ENCODE data around the gene GAST.

The GAST gene

DNA sequence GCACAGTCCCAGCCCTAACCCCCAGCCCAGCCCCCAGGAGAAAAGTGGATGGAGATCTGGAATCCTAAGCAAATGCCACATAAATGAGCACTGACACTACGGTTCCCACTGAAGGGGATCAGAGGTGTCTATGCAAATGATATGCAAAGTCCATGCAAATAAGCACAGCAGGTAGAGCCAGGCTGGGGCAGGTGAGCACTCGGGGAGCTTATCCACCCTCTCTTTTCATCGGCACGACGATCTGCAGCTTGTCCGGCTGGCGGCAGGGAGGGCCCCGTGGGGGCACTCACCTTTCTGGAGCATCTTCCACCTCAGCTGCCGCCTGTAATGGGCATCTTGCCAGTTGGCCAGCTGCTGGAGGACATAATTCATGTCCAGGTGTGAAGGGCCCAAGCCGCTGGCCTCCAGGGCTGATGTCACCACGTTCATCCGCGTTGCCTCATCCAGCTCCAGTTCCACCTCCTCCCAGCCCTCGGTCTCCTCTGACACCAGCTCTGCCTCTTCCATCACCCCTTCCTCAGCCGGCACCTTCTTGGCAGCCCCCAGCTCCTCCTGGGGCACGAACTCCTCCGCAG lies 12.4 kb downstream of the GAST start:
- Histone ChIP-seq H2AFZ (ENCODE audit: low read length) (no peak overlapping the region), H2BK5ac (ENCODE audit: low read length) (peak overlapping the region; percentile 57), H3K14ac (ENCODE audit: low read length) (no peak overlapping the region), H3K36me3 (replicated peaks in 1 of 2; ENCODE audit: control insufficient read depth in 2 of 2, insufficient read depth in 2 of 2, low read length in 2 of 2) (no peaks in the 10 kb centered on the region), H3K4me2 (ENCODE audit: insufficient read depth, low read length, poor library complexity, severe bottlenecking) (no peak overlapping the region), H2BK15ac (ENCODE audit: low read length) (no peak overlapping the region), H3K4me1 (ENCODE audit: control insufficient read depth in 2 of 2, insufficient read depth in 1 of 2, low read depth in 1 of 2, low read length in 2 of 2) (no peaks in the 10 kb centered on the region), H3K4me3 (ENCODE audit: low read length in 2 of 2) (no peak overlapping the region), H2BK120ac (ENCODE audit: low read depth, low read length) (no peak overlapping the region), H3K27ac (replicated peaks; ENCODE audit: low read length) (no peak overlapping the region), H3K79me1 (ENCODE audit: low read depth, low read length) (no peaks in the 10 kb centered on the region), H4K91ac (ENCODE audit: low read depth, low read length, poor library complexity) (no peak overlapping the region), H3K9me3 (replicated peaks in 1 of 2; ENCODE audit: control insufficient read depth in 2 of 2, insufficient read depth in 1 of 2, low read depth in 1 of 2, low read length in 2 of 2) (no peaks in the 10 kb centered on the region), H3K4ac (ENCODE audit: low read length) (no peak overlapping the region), H3K9ac (ENCODE audit: low read depth, low read length, poor library complexity) (peak overlapping the region; percentile 5), H3K23ac (ENCODE audit: low read depth, low read length, poor library complexity) (no peak overlapping the region), H3K27me3 (ENCODE audit: control insufficient read depth in 3 of 3, insufficient read depth in 3 of 3, low read depth in 1 of 3, low read length in 3 of 3) (no peaks in the 10 kb centered on the region), H2BK12ac (ENCODE audit: low read length) (no peak overlapping the region), H3K18ac (ENCODE audit: low read length) (no peak overlapping the region), H2AK5ac (ENCODE audit: low read depth, low read length) (no peak overlapping the region), H4K8ac (ENCODE audit: low read depth, low read length) (no peak overlapping the region)
- no peak for DNase-seq (ENCODE audit: low spot score)
- WGBS, 2 donors (ENCODE audit: extremely low coverage in 2 of 2, insufficient read length in 2 of 2, insufficient replicate concordance in 1 of 2) = no CpG with 5 or more reads among the region's 17 CpGs

DNA sequence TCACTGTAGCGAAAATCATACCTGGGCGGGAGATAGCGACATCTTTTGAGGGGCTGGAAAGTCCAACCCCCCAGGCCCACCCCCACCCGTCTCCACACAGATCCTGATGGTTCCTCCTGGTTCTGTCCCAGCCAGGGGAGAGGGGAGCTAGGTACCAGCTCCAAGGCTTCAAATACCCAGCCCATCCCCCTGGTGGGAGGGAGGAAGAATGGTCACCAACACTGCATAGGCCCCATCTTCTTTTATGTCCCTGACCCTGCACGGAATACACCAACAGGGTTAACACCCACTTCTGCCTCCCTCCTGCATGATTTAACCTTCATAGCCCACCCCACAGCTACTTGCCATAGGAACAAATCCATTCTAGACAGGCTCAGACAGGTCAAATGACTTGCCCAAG lies 13.0 kb downstream of the GAST start:
- H3K79me1 ChIP-seq (ENCODE audit: low read depth, low read length) = no peaks in the 10 kb centered on the region
- no peak overlapping the region for H3K18ac ChIP-seq (ENCODE audit: low read length)
- no peak overlapping the region for H3K4ac ChIP-seq (ENCODE audit: low read length)
- H3K27ac ChIP-seq (replicated peaks; ENCODE audit: low read length) = no peak overlapping the region
- WGBS, 2 donors (ENCODE audit: extremely low coverage in 2 of 2, insufficient read length in 2 of 2, insufficient replicate concordance in 1 of 2) = no CpG with 5 or more reads among the region's 5 CpGs
- H4K8ac ChIP-seq (ENCODE audit: low read depth, low read length) = no peak overlapping the region
- DNase-seq (ENCODE audit: low spot score) = no peak
- no peaks in the 10 kb centered on the region for H3K27me3 ChIP-seq (ENCODE audit: control insufficient read depth in 3 of 3, insufficient read depth in 3 of 3, low read depth in 1 of 3, low read length in 3 of 3)
- H2AFZ ChIP-seq (ENCODE audit: low read length) = no peak overlapping the region
- H3K4me2 ChIP-seq (ENCODE audit: insufficient read depth, low read length, poor library complexity, severe bottlenecking) = no peak overlapping the region
- no peak overlapping the region for H3K9ac ChIP-seq (ENCODE audit: low read depth, low read length, poor library complexity)
- no peak overlapping the region for H2BK15ac ChIP-seq (ENCODE audit: low read length)
- H3K23ac ChIP-seq (ENCODE audit: low read depth, low read length, poor library complexity) = no peak overlapping the region
- no peak overlapping the region for H3K4me3 ChIP-seq (ENCODE audit: low read length in 2 of 2)
- no peaks in the 10 kb centered on the region for H3K36me3 ChIP-seq (replicated peaks in 1 of 2; ENCODE audit: control insufficient read depth in 2 of 2, insufficient read depth in 2 of 2, low read length in 2 of 2)
- no peak overlapping the region for H4K91ac ChIP-seq (ENCODE audit: low read depth, low read length, poor library complexity)
- no peaks in the 10 kb centered on the region for H3K9me3 ChIP-seq (replicated peaks in 1 of 2; ENCODE audit: control insufficient read depth in 2 of 2, insufficient read depth in 1 of 2, low read depth in 1 of 2, low read length in 2 of 2)
- no peaks in the 10 kb centered on the region for H3K4me1 ChIP-seq (ENCODE audit: control insufficient read depth in 2 of 2, insufficient read depth in 1 of 2, low read depth in 1 of 2, low read length in 2 of 2)
- no peak overlapping the region for H2BK120ac ChIP-seq (ENCODE audit: low read depth, low read length)
- H2AK5ac ChIP-seq (ENCODE audit: low read depth, low read length) = no peak overlapping the region
- H2BK12ac ChIP-seq (ENCODE audit: low read length) = no peak overlapping the region
- no peak overlapping the region for H2BK5ac ChIP-seq (ENCODE audit: low read length)
- no peak overlapping the region for H3K14ac ChIP-seq (ENCODE audit: low read length)

DNA sequence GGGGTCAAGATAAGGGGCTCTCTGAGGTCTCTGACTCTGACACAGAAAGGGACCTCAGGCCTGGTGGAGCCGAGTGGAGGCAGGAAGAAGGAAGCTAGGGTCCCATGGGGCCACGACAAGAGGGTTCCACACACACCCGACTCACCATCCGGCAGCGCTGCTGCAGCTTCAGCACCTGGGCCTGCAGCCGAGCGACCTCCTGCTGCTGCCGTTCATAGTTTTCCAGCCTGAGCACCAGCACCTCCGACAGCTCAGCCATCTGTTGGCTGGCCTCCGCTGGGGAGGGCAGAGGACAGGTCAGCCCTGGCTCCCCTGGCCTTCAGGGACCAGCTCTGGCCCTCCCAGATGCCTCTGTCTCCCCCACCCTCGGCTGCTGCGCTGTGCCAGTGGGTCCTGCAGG lies 15.9 kb downstream of the GAST start:
- Histone ChIP-seq H3K18ac (ENCODE audit: low read length) (peak overlapping the region; percentile 20), H3K4ac (ENCODE audit: low read length) (no peak overlapping the region), H2BK15ac (ENCODE audit: low read length) (no peak overlapping the region), H2AK5ac (ENCODE audit: low read depth, low read length) (peak overlapping the region; percentile 91), H3K36me3 (replicated peaks in 1 of 2; ENCODE audit: control insufficient read depth in 2 of 2, insufficient read depth in 2 of 2, low read length in 2 of 2) (no peaks in the 10 kb centered on the region), H4K8ac (ENCODE audit: low read depth, low read length) (no peak overlapping the region), H3K9ac (ENCODE audit: low read depth, low read length, poor library complexity) (no peak overlapping the region), H3K4me3 (ENCODE audit: low read length in 2 of 2) (peak overlapping the region in 1 of 2 donors; percentile 60), H3K23ac (ENCODE audit: low read depth, low read length, poor library complexity) (no peak overlapping the region), H3K4me1 (ENCODE audit: control insufficient read depth in 2 of 2, insufficient read depth in 1 of 2, low read depth in 1 of 2, low read length in 2 of 2) (no peaks in the 10 kb centered on the region), H2BK12ac (ENCODE audit: low read length) (no peak overlapping the region), H3K79me1 (ENCODE audit: low read depth, low read length) (no peaks in the 10 kb centered on the region), H3K9me3 (replicated peaks in 1 of 2; ENCODE audit: control insufficient read depth in 2 of 2, insufficient read depth in 1 of 2, low read depth in 1 of 2, low read length in 2 of 2) (no peaks in the 10 kb centered on the region), H3K14ac (ENCODE audit: low read length) (peak overlapping the region; percentile 4), H2BK5ac (ENCODE audit: low read length) (no peak overlapping the region), H3K4me2 (ENCODE audit: insufficient read depth, low read length, poor library complexity, severe bottlenecking) (no peak overlapping the region), H3K27ac (replicated peaks; ENCODE audit: low read length) (no peak overlapping the region), H3K27me3 (ENCODE audit: control insufficient read depth in 3 of 3, insufficient read depth in 3 of 3, low read depth in 1 of 3, low read length in 3 of 3) (peaks cover 0 to 10% (median 0%) of the 10 kb centered on the region in 3 experiments), H2AFZ (ENCODE audit: low read length) (no peak overlapping the region), H2BK120ac (ENCODE audit: low read depth, low read length) (no peak overlapping the region), H4K91ac (ENCODE audit: low read depth, low read length, poor library complexity) (no peak overlapping the region)
- no CpG with 5 or more reads among the region's 12 CpGs for WGBS, 2 donors (ENCODE audit: extremely low coverage in 2 of 2, insufficient read length in 2 of 2, insufficient replicate concordance in 1 of 2)
- DNase-seq (ENCODE audit: low spot score) = no peak

DNA sequence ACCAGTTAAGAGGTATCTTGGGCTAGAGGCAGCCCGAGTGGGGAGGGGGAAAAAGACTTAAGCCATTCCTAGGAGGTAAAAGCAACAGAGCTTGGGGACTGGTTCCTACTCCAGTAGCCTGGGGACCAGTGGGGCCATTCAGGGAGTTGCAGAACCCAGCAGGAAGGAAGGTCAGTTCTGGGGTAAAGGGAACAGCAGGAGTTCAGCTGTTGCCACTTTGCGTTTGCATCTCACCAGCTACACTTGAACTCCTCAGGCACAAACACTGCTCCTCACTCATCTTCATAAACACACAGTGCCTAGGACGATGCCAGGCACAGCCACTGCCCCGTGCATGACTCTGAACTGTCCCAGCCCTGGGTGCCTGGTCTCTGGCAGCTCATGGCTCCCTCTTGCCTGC lies 18.3 kb downstream of the GAST start:
- no CpG with 5 or more reads among the region's 4 CpGs for WGBS, 2 donors (ENCODE audit: extremely low coverage in 2 of 2, insufficient read length in 2 of 2, insufficient replicate concordance in 1 of 2)
- Histone ChIP-seq H3K27me3 (ENCODE audit: control insufficient read depth in 3 of 3, insufficient read depth in 3 of 3, low read depth in 1 of 3, low read length in 3 of 3) (peaks cover 3 to 29% (median 13%) of the 10 kb centered on the region in 3 experiments), H3K9ac (ENCODE audit: low read depth, low read length, poor library complexity) (no peak overlapping the region), H3K4ac (ENCODE audit: low read length) (no peak overlapping the region), H2BK120ac (ENCODE audit: low read depth, low read length) (no peak overlapping the region), H3K23ac (ENCODE audit: low read depth, low read length, poor library complexity) (no peak overlapping the region), H4K8ac (ENCODE audit: low read depth, low read length) (no peak overlapping the region), H2AFZ (ENCODE audit: low read length) (no peak overlapping the region), H3K9me3 (replicated peaks in 1 of 2; ENCODE audit: control insufficient read depth in 2 of 2, insufficient read depth in 1 of 2, low read depth in 1 of 2, low read length in 2 of 2) (no peaks in the 10 kb centered on the region), H3K4me2 (ENCODE audit: insufficient read depth, low read length, poor library complexity, severe bottlenecking) (no peak overlapping the region), H3K4me1 (ENCODE audit: control insufficient read depth in 2 of 2, insufficient read depth in 1 of 2, low read depth in 1 of 2, low read length in 2 of 2) (peaks cover 3 to 5% of the 10 kb centered on the region in 2 donors), H3K14ac (ENCODE audit: low read length) (no peak overlapping the region), H2BK15ac (ENCODE audit: low read length) (no peak overlapping the region), H3K18ac (ENCODE audit: low read length) (no peak overlapping the region), H2BK5ac (ENCODE audit: low read length) (no peak overlapping the region), H2AK5ac (ENCODE audit: low read depth, low read length) (no peak overlapping the region), H4K91ac (ENCODE audit: low read depth, low read length, poor library complexity) (no peak overlapping the region), H3K79me1 (ENCODE audit: low read depth, low read length) (no peaks in the 10 kb centered on the region), H3K36me3 (replicated peaks in 1 of 2; ENCODE audit: control insufficient read depth in 2 of 2, insufficient read depth in 2 of 2, low read length in 2 of 2) (no peaks in the 10 kb centered on the region), H2BK12ac (ENCODE audit: low read length) (no peak overlapping the region), H3K27ac (replicated peaks; ENCODE audit: low read length) (no peak overlapping the region), H3K4me3 (ENCODE audit: low read length in 2 of 2) (no peak overlapping the region)
- no peak for DNase-seq (ENCODE audit: low spot score)
